Skeletal muscle satellite cell (primary cell): ENCODE measurements around the gene POGLUT2.

Experiments used
- H3K27me3 ChIP-seq: 2 replicates; pipeline ENCODE4 v1.7.0; 2013; ENCODE audit warnings: low read length; ENCODE audit not compliant: control insufficient read depth, insufficient read depth
- H3K36me3 ChIP-seq: 2 replicates; pipeline ENCODE4 v1.7.0; 2013; ENCODE audit warnings: mild to moderate bottlenecking, control low read depth, low read length; ENCODE audit not compliant: insufficient read depth
- H3K4me1 ChIP-seq: 2 replicates; pipeline ENCODE4 v1.7.0; 2013; ENCODE audit warnings: low read length; ENCODE audit not compliant: control insufficient read depth, insufficient read depth
- H3K4me2 ChIP-seq: 2 replicates; pipeline ENCODE4 v1.7.0; 2013; ENCODE audit warnings: mild to moderate bottlenecking, low read length
- H3K4me3 ChIP-seq: 2 replicates; pipeline ENCODE4 v1.7.0; 2013; ENCODE audit warnings: low read length
- H3K9ac ChIP-seq: 2 replicates; pipeline ENCODE4 v1.7.0; 2013; ENCODE audit warnings: mild to moderate bottlenecking, low read depth, low read length, moderate library complexity
- H3K9me3 ChIP-seq: replicated peaks from 2 replicates; pipeline ENCODE4 v1.7.0; 2013; ENCODE audit warnings: mild to moderate bottlenecking, control low read depth, low read length

Gene POGLUT2

DNA sequence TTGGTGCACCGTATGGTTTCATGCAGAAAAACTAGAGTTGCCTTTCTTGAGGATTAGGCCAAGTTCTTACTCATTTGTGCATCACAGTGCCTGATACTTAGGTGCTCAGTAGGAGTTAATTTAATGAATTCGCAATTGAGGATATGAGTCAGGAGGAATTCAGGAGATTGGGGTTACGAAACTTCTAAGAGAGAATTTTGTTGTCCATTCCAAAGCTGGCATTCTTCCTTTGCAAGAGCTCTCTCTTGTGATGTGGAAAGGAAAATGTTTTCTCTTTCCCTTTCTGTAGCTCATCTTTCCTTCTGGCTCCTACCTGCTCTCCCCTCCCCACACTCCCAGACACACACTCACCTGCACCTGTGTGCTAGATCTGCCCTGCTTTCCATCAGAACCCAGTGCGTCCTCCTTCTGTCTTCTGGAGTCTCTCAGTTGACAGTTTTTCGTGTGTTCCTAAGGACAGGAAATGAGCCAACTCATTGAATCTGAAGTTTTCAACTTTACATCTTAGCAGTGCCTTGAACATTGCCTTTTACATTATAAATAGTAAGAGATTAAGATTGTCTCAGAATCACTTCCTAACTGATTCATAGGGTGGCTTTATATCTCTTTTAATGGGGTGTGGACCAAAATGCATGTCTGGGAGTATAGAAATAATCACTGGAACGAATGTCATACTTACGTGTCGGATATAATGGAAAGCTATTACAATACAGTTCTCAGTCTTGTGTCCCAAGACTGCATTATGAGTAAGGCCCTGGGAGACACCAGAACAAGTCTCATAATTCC is 27.3 kb upstream of the POGLUT2 start:
- Histone ChIP-seq H3K27me3 (no peaks in the 10 kb centered on the region), H3K4me1 (peaks cover 28% of the 10 kb centered on the region), H3K4me2 (peak overlapping the region; percentile 89), H3K36me3 (peaks cover 33% of the 10 kb centered on the region), H3K9ac (peak overlapping the region; percentile 75), H3K9me3 (no peaks in the 10 kb centered on the region), H3K4me3 (peak overlapping the region; percentile 64)

GRCh38 chr13:102825400-102825799 is 26.6 kb upstream of the POGLUT2 start:
- H3K4me2 ChIP-seq = peak overlapping the region; percentile 89
- H3K36me3 ChIP-seq = peaks cover 34% of the 10 kb centered on the region
- peak overlapping the region; percentile 64 for H3K4me3 ChIP-seq
- peaks cover 25% of the 10 kb centered on the region for H3K4me1 ChIP-seq
- H3K9me3 ChIP-seq = no peaks in the 10 kb centered on the region
- H3K9ac ChIP-seq = peak overlapping the region; percentile 6
- no peaks in the 10 kb centered on the region for H3K27me3 ChIP-seq

- no peaks in the 10 kb centered on the region for H3K27me3 ChIP-seq
- peaks cover 38% of the 10 kb centered on the region for H3K36me3 ChIP-seq
- H3K4me1 ChIP-seq = peaks cover 10% of the 10 kb centered on the region
- H3K9me3 ChIP-seq = no peaks in the 10 kb centered on the region
- no peak overlapping the region for H3K4me2 ChIP-seq
- no peak overlapping the region for H3K4me3 ChIP-seq
- no peak overlapping the region for H3K9ac ChIP-seq
Measured at GRCh38 chr13:102817907-102818306, 19.1 kb upstream of the POGLUT2 start.

DNA sequence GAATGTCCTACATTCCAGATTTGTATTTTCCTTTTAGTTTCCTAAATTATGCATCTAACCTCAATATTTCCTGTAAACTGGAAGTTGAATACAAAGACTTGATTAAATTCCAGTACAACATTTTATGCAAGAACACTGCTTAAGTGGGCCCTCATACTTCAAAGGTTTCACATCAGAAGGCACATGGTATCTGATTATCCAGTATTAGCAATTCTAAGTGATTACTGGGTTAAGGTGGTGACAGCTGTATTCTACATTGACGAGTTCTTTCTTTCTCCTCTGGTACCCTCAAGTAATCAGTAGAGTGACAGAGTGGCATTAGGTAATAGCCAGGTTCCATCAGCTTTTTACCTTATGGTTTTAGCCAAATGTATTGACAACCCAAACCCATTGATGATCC is 18.5 kb upstream of the POGLUT2 start:
- H3K4me1 ChIP-seq = peaks cover 16% of the 10 kb centered on the region
- peaks cover 37% of the 10 kb centered on the region for H3K36me3 ChIP-seq
- H3K4me3 ChIP-seq = no peak overlapping the region
- no peak overlapping the region for H3K4me2 ChIP-seq
- H3K9me3 ChIP-seq = no peaks in the 10 kb centered on the region
- H3K9ac ChIP-seq = no peak overlapping the region
- no peaks in the 10 kb centered on the region for H3K27me3 ChIP-seq

DNA sequence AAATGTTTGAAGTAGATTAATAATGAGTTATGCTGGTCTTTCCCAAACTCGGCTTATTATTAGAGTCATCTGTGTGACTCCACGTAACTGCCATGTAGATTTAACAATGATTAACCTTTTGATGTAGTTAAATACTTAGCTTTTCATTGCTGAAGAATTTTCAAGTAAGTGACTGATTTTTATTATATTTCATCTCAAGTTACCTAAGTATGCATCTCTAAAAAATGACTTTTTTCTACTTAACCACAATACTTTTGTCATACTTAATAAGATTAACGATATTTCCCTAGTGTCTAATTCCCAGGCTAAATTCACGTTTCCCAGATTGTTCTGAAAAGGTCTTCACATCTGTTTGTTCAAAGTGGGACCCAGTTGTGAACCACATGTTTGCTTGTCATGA is 17.9 kb upstream of the POGLUT2 start:
- H3K9me3 ChIP-seq = no peaks in the 10 kb centered on the region
- peaks cover 32% of the 10 kb centered on the region for H3K36me3 ChIP-seq
- no peak overlapping the region for H3K4me2 ChIP-seq
- no peaks in the 10 kb centered on the region for H3K27me3 ChIP-seq
- H3K4me3 ChIP-seq = no peak overlapping the region
- no peak overlapping the region for H3K9ac ChIP-seq
- peaks cover 17% of the 10 kb centered on the region for H3K4me1 ChIP-seq

- Histone ChIP-seq H3K9me3 (no peaks in the 10 kb centered on the region), H3K4me1 (peaks cover 17% of the 10 kb centered on the region), H3K9ac (no peak overlapping the region), H3K4me3 (no peak overlapping the region), H3K27me3 (no peaks in the 10 kb centered on the region), H3K36me3 (peaks cover 30% of the 10 kb centered on the region), H3K4me2 (no peak overlapping the region)
Measured at GRCh38 chr13:102815788-102816187, 17.0 kb upstream of the POGLUT2 start.

DNA sequence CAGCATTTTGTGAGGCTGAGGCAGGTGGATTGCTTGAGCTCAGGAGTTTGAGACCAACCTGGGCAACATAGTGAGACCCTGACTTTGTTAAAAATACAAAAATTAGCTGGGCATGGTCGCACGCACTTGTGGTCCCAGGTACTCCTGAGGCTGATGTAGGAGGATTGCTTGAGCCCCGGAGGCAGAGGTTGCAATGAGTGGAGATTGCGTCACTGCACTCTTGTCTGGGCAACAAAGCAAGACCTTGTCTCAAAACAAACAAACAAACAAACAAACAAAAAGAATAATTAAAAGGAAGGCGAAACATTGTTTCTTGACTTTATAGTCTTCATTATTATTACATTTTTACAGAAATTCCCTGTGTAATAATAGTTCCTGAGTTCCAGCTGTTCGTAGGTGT is 16.0 kb upstream of the POGLUT2 start:
- no peaks in the 10 kb centered on the region for H3K9me3 ChIP-seq
- peaks cover 17% of the 10 kb centered on the region for H3K4me1 ChIP-seq
- no peak overlapping the region for H3K9ac ChIP-seq
- no peaks in the 10 kb centered on the region for H3K27me3 ChIP-seq
- H3K4me3 ChIP-seq = no peak overlapping the region
- H3K4me2 ChIP-seq = no peak overlapping the region
- H3K36me3 ChIP-seq = peaks cover 33% of the 10 kb centered on the region

- Histone ChIP-seq H3K9me3 (no peaks in the 10 kb centered on the region), H3K36me3 (peaks cover 30% of the 10 kb centered on the region), H3K4me3 (no peak overlapping the region), H3K27me3 (no peaks in the 10 kb centered on the region), H3K4me1 (peaks cover 17% of the 10 kb centered on the region), H3K9ac (no peak overlapping the region), H3K4me2 (no peak overlapping the region)
Measured at GRCh38 chr13:102814025-102814607, 15.3 kb upstream of the POGLUT2 start.

DNA sequence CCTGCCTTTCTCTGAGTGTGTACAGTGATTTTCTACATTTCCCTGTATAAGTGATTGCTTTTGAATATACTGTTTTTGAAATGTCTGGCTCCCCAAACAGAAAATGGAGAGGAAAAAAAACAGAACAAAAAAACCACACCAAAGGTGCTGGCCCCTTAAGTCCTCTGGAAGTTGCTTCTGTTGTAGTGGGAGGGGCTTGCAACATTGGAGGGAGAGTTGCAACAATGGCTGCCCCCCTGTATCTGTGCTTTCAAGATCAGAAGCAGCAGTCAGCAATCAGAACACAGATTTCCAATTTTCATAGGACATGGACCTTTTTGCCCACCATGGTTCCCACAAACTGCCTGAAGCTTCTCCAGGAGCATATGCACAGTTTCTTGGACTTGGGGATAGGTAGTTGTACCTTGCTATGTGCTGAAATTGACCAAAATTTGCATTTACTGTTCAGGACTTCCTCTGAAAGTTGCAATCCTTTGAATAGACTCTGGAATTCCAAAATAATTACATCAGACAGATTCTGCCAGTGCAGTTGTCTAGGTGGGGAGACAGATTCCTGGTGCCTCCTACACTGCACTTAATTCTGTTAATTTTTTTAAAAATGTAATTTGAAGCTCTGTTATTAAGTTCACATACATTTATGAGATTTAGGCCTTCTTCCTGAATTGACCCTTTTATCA is 14.0 kb upstream of the POGLUT2 start:
- Histone ChIP-seq H3K4me3 (no peak overlapping the region), H3K9ac (peak overlapping the region; percentile 15), H3K27me3 (no peaks in the 10 kb centered on the region), H3K9me3 (no peaks in the 10 kb centered on the region), H3K36me3 (peaks cover 23% of the 10 kb centered on the region), H3K4me2 (peak overlapping the region; percentile 49), H3K4me1 (peaks cover 15% of the 10 kb centered on the region)

DNA sequence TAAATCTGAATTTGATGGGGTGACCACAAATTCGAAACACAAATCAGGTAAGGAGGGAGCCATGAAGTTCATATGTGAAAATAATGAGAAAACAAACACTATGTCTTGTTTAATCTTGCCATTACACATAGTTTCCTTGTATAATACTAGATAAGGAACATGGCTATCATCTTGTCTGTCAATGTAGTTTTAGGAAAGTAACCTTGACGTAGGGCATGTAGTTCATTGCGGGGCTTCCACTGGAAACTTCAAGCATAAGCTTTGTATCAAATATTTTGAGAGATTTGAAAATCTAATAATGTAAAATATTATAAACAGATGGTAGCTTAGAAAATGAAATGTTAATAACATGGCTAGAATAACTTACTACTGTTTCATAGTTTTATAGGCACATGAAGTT is 8.9 kb upstream of the POGLUT2 start:
- H3K9ac ChIP-seq = no peak overlapping the region
- no peak overlapping the region for H3K4me3 ChIP-seq
- H3K36me3 ChIP-seq = peaks cover 17% of the 10 kb centered on the region
- H3K27me3 ChIP-seq = no peaks in the 10 kb centered on the region
- no peak overlapping the region for H3K4me2 ChIP-seq
- peaks cover 5% of the 10 kb centered on the region for H3K4me1 ChIP-seq
- no peaks in the 10 kb centered on the region for H3K9me3 ChIP-seq

GRCh38 chr13:102805680-102806079 is 6.9 kb upstream of the POGLUT2 start:
- Histone ChIP-seq H3K9me3 (no peaks in the 10 kb centered on the region), H3K4me2 (no peak overlapping the region), H3K36me3 (peaks cover 11% of the 10 kb centered on the region), H3K4me3 (no peak overlapping the region), H3K27me3 (no peaks in the 10 kb centered on the region), H3K4me1 (peaks cover 12% of the 10 kb centered on the region), H3K9ac (no peak overlapping the region)
